HG03432 (cell line): ENCODE measurements around the gene MSI2.
"Not testable (repeated sequence)": the region's sequence is repeated elsewhere in the genome, so short reads cannot be mapped to it uniquely, and the experiment has no call there.

ENCODE experiments used
- ATAC-seq: cut with Tn5 transposase; IDR thresholded peaks from one replicate; pipeline ENCODE4 v1.9.1; 2021; ENCODE audit warnings: mild to moderate bottlenecking, moderate library complexity; ENCODE audit not compliant: unreplicated experiment

The MSI2 gene

GRCh38 chr17:57621791-57622190 is 365.5 kb downstream of the MSI2 start:
- not testable (repeated sequence) for ATAC-seq

DNA sequence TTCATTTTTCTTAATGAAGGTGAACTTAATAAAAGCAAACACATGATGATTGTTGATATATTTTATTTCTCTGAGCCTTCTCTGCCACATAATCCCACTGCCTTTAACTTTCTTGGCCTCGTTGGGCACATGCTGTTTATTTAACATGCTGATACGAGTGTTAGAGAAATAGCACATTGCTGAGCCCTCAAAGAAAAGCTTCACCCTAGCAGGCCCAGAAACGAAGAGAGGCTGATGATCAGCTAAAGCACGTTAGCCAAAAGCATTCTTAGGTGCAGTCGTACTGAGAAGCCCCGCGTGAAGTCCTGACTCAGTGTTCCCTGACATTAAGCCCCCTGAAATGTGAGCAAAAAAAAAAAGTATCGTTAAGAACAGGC is 366.0 kb downstream of the MSI2 start:
- ATAC-seq, result no peak

DNA sequence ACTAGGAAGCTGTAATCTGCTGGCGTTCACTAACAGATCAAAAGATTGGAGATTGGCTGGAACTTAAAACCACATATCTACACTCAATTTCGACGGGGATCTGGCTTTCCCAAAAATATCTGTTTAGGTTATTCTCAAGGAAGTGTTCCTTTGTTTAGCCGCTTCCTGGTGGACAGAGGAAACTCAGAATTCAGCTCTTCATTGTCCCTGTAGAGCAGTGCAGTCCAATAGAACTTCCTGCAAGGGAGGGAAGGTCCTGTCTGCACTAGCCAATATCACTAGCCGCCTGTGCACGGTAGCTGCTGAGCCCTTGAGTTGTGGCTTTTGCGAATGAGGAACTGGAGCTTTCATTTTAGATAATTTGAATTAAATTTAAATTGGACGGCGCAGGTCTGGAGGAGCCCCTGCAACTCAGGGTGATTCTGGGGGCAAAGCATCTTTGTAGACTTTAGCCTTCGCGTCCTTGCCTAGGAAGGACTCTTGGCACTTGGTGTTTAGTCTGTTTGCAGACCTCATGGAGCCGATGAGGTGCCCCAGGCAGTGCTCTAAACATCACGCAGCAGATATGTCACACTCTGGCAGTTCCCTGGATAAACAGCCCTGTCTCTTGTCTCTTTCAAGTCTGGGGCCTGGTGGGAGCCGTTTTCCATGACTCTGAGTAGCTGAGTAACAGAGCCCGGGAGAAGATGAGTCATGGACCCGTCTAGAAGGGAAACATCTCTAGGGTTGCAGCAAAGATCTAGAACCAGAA is 366.5 kb downstream of the MSI2 start:
- peak; percentile 83 for ATAC-seq

DNA sequence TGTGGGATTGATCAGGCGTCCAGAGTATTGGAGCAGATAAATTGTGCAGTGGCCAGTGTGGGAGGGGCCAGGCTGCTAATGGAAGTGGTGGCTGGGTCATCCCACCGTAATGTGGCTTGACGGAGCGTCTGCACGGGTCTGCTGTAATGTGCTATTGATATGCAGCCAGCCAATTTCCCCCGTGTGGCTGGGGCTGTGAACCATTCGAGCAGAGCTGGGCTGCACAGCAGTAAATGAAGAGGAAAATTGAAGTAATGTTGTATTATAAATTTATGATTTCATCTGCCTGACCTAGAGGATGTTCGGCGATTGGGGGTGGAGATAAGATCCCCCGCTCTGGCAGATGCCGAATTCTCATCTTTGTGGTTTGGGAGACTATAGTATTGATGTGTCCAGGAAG is 367.3 kb downstream of the MSI2 start:
- ATAC-seq, result no peak

DNA sequence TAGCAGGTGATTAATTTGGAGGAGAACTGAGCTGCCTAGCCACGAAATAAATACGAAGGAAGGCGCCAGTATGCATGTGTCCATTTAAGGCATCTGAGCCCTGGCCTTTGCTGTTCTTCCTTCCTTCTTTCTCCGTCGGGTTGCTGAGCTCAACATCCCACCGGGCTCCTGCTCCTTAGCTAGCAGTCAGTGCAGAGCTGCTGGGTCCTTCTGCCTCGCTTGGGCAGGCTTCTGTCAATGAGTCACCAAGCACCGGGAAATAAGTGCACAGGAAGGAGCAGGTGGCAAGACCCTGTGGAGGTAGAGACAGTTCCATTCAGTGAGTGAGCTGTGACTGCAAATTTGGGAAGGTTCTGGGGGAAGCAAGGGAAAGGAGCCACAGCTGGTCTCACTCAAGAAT is 368.1 kb downstream of the MSI2 start:
- ATAC-seq, result no peak

DNA sequence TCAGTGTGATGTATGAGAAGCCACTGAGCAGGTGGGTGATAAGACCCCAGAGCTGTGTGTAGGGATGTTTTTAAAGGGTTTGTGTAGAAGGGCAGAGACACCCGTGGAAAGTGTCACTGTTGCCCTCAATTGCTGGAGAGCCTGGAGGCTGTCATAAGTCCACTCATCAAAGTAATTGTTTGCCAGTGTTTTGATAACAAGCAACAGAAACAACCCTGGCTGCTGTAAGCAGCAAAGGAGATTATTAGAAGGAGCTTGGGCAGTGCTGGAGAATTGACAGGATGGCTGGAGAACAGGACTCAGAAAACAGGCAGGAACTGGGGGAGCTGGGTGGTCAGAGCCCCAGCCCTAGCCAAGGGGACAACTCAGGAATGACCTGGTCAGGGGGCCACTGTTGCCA is 369.2 kb downstream of the MSI2 start:
- ATAC-seq, result no peak

GRCh38 chr17:57625957-57626356 is 369.6 kb downstream of the MSI2 start:
- no peak for ATAC-seq

GRCh38 chr17:57626520-57627210 is 370.3 kb downstream of the MSI2 start:
- no peak for ATAC-seq

GRCh38 chr17:57627591-57627990 is 371.3 kb downstream of the MSI2 start:
- ATAC-seq, result no peak

GRCh38 chr17:57628421-57628820 is 372.1 kb downstream of the MSI2 start:
- no peak for ATAC-seq

GRCh38 chr17:57629470-57629869 is 373.1 kb downstream of the MSI2 start:
- ATAC-seq, result peak; percentile 77

- ATAC-seq, result peak; percentile 11
Measured at GRCh38 chr17:57629886-57630285, 373.6 kb downstream of the MSI2 start.

- no peak for ATAC-seq
Measured at GRCh38 chr17:57630736-57631135, 374.4 kb downstream of the MSI2 start.

DNA sequence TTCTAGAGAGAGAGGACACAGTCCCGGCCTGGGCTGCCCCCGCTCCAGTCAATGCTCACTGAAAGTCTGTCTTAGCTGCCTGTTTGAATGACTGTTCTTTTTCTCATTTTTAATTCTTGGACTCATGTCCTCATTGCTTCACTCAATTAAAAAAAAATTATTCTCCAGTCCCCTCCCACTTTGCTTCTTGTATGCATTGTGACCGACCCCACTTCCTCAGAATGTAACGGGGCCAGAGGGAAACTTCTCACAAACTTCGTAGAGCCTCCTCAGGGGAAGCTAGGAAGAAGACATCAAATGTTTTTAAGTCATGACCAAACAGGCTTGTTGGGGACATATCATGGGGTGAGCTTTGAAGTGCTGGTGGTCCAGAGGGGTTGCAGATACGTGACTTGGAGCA is 375.5 kb downstream of the MSI2 start:
- no peak for ATAC-seq

GRCh38 chr17:57632294-57632693 is 376.0 kb downstream of the MSI2 start:
- no peak for ATAC-seq

- ATAC-seq, result no peak
Measured at GRCh38 chr17:57633236-57633635, 376.9 kb downstream of the MSI2 start.

DNA sequence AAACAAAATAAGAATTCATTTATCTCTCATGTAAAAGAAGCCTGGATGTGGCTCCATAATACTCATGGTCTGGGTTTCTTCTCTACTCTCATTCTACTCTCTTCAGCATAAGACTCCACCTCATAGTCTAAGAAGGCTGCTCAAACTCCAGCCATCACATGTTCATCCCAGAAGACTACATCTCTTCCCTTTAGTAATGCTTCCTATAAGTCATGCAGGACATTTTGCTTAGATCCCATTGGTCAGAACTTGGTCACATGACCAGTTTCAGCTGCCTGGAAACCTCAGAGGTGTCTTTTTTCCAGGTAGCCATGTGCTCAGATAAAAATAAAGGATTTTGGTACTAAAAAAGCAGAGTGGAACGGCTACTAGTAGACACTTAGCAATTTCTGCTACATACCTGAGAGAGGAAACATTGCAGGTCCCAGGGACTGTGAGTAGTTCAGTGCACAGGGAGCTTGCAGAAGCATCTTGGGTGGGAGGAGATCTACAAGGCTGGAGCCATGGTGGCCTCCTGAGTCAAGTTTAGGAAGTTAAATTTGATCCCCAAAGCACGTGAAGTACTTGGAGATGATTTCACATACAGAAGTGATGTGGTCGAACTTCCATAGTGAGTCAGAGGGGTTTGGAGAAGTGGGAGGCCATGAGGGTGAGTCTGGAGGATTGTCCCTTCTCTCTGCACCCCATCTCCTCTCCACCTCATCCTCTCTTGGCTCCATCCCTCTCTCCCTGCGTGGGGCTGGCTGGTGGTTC is 378.6 kb downstream of the MSI2 start:
- ATAC-seq, result no peak

DNA sequence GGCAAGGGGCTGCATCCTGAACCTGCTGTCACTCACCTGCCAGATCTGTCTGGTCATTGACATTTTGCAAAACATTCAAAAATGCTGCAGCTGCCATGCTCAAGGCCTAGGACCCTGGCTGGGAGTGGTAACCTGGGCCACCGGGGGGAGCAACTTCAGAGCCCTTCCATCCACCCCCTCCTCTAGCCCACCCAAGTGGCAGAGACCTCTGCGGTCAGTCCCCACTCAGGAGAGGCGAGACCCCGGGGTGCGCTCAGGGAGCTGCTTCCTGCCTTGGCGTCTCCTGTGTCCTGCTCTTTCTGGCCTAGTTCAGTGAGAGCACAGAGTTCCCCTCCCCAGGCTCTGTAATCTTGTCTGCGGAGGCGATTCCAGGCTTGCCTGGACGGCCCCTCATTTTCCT is 380.0 kb downstream of the MSI2 start:
- no peak for ATAC-seq

- ATAC-seq, result no peak
Measured at GRCh38 chr17:57636985-57637665, 380.8 kb downstream of the MSI2 start.

GRCh38 chr17:57637666-57638010 is 381.3 kb downstream of the MSI2 start:
- ATAC-seq, result no peak

DNA sequence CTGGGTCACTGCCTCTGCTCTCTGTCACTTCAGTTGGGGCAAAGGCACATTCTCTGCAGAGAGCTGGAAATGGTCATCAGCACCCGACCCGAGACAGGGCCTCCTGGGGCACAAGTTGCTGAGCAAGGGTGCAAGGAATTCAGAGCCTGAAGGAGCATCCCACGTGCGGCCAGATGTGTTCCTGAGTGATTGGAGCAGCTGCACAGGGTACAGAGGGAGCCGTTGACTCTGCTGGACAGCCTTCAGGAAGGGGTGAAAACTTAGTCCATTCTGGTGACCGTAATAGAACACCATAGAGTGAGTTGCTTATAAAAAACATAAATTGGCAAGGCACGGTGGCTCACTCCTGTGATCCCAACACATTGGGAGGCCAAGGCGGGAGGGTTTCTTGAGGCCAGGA is 382.0 kb downstream of the MSI2 start:
- ATAC-seq, result no peak
